ENCODE measurements around the gene ACVRL1. TPM values are rescaled to one million over a fixed set of nuclear protein-coding genes. Genes with fewer than 3 reads are reported as not detected.

The ACVRL1 gene
- total and polyA plus RNA-seq, 4 donors: 3.1 to 7.9 (median 6.1) TPM

GRCh38 chr12:51949342-51950030 is 42.2 kb downstream of the ACVRL1 start:
- no peak overlapping the region for H3K27ac ChIP-seq (ENCODE audit: low read depth in 1 of 2, low read length in 2 of 2)
- WGBS: 85% methylated on average over 6 of the region's 6 CpGs

More at GRCh38 chr12:51949342-51950030, 42.2 kb downstream of the ACVRL1 start:
- H3K4me3 ChIP-seq (ENCODE audit: low read depth in 1 of 3, low read length in 3 of 3): no peak overlapping the region
- no peaks in the 10 kb centered on the region for H3K27me3 ChIP-seq (ENCODE audit: control insufficient read depth in 4 of 4, insufficient read depth in 4 of 4, low read length in 3 of 4)
- H3K9me3 ChIP-seq (ENCODE audit: control insufficient read depth in 4 of 4, low read length in 3 of 4): peaks cover 0 to 2% (median under 1%) of the 10 kb centered on the region in 4 donors
- no peak overlapping the region for H3K9ac ChIP-seq (ENCODE audit: low read depth in 1 of 2, low read length in 2 of 2)
- DNase-seq (ENCODE audit: low spot score): no peak
- H3K36me3 ChIP-seq (ENCODE audit: control insufficient read depth in 4 of 4, insufficient read depth in 3 of 4, low read depth in 1 of 4, low read length in 3 of 4): peaks cover 0 to under 1% (median 0%) of the 10 kb centered on the region in 4 donors
- TF ChIP-seq REST (IDR thresholded peaks at IDR 0.05): no peak
- no peak for TF ChIP-seq ZBTB33 (IDR thresholded peaks at IDR 0.05)
- no peak for TF ChIP-seq EGR1 (IDR thresholded peaks at IDR 0.05; ENCODE audit: low read depth in 2 of 2)
- TF ChIP-seq FOXA1 (IDR thresholded peaks at IDR 0.05): no peak
- no peak for TF ChIP-seq JUND (IDR thresholded peaks at IDR 0.05)
- TF ChIP-seq ATF3 (IDR thresholded peaks at IDR 0.05): no peak
- no peak for TF ChIP-seq YY1 (IDR thresholded peaks at IDR 0.05)
- TF ChIP-seq TAF1 (conservative IDR thresholded peaks at IDR 0.05): no peak
- TF ChIP-seq CTCF (IDR thresholded peaks at IDR 0.05; ENCODE audit: low read depth, low read length, missing input control): no peak
- peaks cover under 1 to 20% (median 19%) of the 10 kb centered on the region in 4 donors for H3K4me1 ChIP-seq (ENCODE audit: control insufficient read depth in 4 of 4, insufficient read depth in 4 of 4, low read length in 3 of 4)

Data from liver (tissue), 9 donors.